Colonic mucosa (tissue), 4 donors: Measurements from ENCODE around the gene GNPTG. TPM values are rescaled to one million over a fixed set of nuclear protein-coding genes. Genes with fewer than 3 reads are reported as not detected.

Source experiments
- DNase-seq: peaks from one replicate; pipeline ENCODE4 v3.0.0-alpha.2; 2020
- H3K27ac ChIP-seq: fragments of 200-600 bp; one replicate; pipeline ENCODE4 v1.8.0; 2021
- H3K27me3 ChIP-seq: fragments of 200-600 bp; one replicate; pipeline ENCODE4 v1.8.0; 2021
- H3K36me3 ChIP-seq: fragments of 200-600 bp; one replicate; pipeline ENCODE4 v1.8.0; 2021
- H3K4me1 ChIP-seq: fragments of 200-600 bp; one replicate; pipeline ENCODE4 v1.8.0; 2021; ENCODE audit warnings: mild to moderate bottlenecking
- H3K4me3 ChIP-seq: fragments of 200-600 bp; one replicate; pipeline ENCODE4 v1.8.0; 2021
- H3K9ac ChIP-seq, 2 donors: one replicate each; pipeline ENCODE4 v1.7.0; 2013; ENCODE audit warnings: control low read depth in 2 of 2, low read depth in 2 of 2, low read length in 2 of 2
- H3K9me3 ChIP-seq: fragments of 200-600 bp; one replicate; pipeline ENCODE4 v1.8.0; 2021
- intact Hi-C: fragments of 100-400 bp; cut with DNase I; formaldehyde crosslinking; loops from one replicate; pipeline ENCODE4 v1.14.1; 2022
- total RNA-seq, 2 donors: library from RNA; stranded (reverse); fragmentation: NEBNext Ultra II Directional in 1 of 2; extraction: Animal tissue kit (Norgen Biotek cat#: 25700) in 1 of 2; gene quantifications; one replicate each; pipeline ENCODE4 v1.2.1, GENCODE V29; 2021
- TF ChIP-seq, protein P1 (sequence below): fragments of 200-600 bp; IDR thresholded peaks from one replicate; pipeline ENCODE4 v1.8.0; 2022; ENCODE audit warnings: antibody characterized with exemption, mild to moderate bottlenecking
- donor health status: healthy.
- donor health status: DM: no; HTN: no; CAD: no.
- donor health status: DM: no; HTN: no; CAD: no.

GNPTG gene
- total RNA-seq, 2 donors from 2014 or later, result 48.2 to 59.1 TPM

DNA sequence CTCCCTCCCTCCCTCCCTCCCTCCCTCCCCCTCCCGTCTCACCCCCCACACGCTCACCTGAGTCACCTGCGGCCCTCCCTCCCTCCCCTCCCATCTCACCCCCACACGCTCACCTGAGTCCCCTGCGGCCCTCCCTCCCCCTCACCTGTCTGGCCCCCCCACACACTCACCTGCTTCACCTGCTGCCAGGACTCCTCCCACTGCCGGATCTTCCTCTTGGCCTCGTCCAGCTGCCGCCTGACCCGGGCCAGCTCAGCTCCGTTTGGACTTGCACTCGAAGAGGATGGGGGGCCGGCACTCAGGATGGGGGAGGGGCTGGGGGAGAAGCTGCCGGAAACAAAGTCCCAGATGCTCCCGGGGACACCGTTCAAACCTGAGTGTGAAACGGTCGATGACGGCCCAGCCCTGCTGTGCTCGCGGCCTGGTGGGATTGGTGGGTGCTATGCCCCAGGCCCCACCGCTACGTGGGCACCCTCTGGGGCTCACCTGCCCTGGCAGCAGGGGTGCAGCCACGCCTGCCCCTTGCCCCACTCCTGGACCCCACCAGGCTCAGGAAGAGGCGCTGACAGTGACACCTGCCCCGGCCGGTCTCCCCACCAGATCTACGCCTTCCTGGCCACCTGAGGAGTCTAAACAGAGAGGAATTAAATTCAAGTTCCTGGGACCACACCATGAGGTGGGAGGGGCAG lies 15.9 kb downstream of the GNPTG start:
- H3K27ac ChIP-seq, result no peak overlapping the region
- no peak for DNase-seq
- H3K27me3 ChIP-seq, result no peaks in the 10 kb centered on the region
- no peak overlapping the region for H3K4me3 ChIP-seq
- H3K9me3 ChIP-seq, result no peaks in the 10 kb centered on the region
- TF ChIP-seq, protein P1, sequence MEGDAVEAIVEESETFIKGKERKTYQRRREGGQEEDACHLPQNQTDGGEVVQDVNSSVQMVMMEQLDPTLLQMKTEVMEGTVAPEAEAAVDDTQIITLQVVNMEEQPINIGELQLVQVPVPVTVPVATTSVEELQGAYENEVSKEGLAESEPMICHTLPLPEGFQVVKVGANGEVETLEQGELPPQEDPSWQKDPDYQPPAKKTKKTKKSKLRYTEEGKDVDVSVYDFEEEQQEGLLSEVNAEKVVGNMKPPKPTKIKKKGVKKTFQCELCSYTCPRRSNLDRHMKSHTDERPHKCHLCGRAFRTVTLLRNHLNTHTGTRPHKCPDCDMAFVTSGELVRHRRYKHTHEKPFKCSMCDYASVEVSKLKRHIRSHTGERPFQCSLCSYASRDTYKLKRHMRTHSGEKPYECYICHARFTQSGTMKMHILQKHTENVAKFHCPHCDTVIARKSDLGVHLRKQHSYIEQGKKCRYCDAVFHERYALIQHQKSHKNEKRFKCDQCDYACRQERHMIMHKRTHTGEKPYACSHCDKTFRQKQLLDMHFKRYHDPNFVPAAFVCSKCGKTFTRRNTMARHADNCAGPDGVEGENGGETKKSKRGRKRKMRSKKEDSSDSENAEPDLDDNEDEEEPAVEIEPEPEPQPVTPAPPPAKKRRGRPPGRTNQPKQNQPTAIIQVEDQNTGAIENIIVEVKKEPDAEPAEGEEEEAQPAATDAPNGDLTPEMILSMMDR, result no peak
- peaks cover 2% of the 10 kb centered on the region for H3K36me3 ChIP-seq
- no peaks in the 10 kb centered on the region for H3K4me1 ChIP-seq
- intact Hi-C loops, result no loop called here
- no peak overlapping the region for H3K9ac ChIP-seq

DNA sequence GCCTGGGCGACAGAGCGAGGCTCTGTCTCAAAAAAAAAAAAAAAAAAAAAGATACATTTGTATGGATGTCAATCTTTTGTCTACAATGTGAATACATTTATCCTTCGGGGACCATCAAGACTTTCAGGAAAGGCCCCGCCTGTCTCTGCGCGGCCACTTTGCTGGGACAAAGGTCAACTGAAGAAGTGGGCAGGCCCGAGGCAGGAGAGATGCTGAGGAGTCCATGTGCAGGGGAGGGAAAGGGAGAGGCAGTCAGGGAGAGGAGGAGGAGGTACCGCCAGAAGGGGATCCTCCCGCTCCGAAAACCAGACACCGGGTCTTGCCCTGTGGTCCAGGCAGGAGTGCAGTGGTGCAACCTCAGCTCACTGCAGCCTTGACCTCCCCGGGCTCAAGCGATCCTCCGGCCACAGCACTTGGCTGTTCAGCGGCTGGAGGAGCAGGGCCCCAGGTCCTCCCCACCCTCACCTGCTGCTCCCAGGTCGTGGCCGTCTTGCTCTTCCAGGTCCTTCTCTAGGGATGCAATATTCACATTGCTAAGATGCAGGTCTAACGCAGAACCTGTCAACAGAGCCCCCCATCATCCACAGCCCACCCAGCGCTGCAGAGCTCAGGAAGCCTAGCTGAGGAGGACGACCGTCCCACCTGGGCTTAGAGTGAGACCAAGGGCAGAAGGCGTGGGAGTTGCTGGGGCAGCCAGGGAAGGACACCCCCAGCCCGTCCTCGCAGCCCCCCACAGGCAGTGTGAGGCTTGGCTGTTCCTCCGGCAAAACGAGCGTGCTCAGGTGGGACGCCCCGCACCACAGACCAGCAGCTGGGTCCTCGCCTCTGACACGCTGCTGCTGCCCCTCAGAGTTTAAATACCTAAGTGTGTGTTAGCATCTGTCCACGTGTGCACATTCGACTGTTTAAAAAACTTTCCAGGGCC lies 19.6 kb downstream of the GNPTG start:
- no peaks in the 10 kb centered on the region for H3K36me3 ChIP-seq
- DNase-seq, result no peak
- H3K27ac ChIP-seq, result no peak overlapping the region
- intact Hi-C loops, result no loop called here
- no peak overlapping the region for H3K9ac ChIP-seq
- H3K27me3 ChIP-seq, result no peaks in the 10 kb centered on the region
- H3K4me3 ChIP-seq, result no peak overlapping the region
- TF ChIP-seq, protein P1, result no peak
- H3K9me3 ChIP-seq, result no peaks in the 10 kb centered on the region
- no peaks in the 10 kb centered on the region for H3K4me1 ChIP-seq

DNA sequence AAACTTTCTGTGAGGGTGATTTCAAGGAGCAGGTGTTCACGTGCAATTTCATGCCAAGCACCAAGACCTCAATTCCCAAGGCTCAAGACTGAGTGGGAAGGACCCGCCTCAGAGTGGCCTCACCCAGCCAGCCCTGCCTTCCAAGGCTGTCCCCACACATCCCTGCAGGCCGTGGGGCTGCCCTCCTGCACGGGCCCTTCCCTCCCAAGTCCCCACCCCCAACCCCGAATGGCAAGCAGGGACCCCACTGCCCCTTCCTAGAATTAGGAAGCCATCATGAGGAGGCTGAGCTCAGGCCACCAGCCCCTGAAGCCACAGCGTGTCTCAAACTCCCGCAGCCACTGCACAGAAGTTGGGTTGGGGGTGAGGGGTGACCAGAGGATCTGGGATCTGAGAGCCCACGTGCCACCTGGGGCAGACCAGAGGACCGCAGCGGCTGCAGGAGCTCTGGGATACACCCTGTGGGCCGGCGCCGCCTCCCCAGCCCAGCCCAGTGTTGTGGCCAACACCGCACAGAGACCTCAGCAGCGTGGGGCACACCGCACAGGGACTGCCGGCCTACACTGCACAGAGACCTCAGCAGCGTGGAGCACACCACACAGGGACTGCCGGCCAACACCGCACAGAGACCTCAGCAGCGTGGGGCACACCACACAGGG lies 20.7 kb downstream of the GNPTG start:
- Histone ChIP-seq H3K9ac (no peak overlapping the region), H3K27me3 (no peaks in the 10 kb centered on the region), H3K9me3 (no peaks in the 10 kb centered on the region), H3K4me1 (no peaks in the 10 kb centered on the region), H3K4me3 (no peak overlapping the region), H3K36me3 (no peaks in the 10 kb centered on the region), H3K27ac (no peak overlapping the region)
- DNase-seq, result no peak
- TF ChIP-seq, protein P1, result no peak
- intact Hi-C loops, result no loop called here

DNA sequence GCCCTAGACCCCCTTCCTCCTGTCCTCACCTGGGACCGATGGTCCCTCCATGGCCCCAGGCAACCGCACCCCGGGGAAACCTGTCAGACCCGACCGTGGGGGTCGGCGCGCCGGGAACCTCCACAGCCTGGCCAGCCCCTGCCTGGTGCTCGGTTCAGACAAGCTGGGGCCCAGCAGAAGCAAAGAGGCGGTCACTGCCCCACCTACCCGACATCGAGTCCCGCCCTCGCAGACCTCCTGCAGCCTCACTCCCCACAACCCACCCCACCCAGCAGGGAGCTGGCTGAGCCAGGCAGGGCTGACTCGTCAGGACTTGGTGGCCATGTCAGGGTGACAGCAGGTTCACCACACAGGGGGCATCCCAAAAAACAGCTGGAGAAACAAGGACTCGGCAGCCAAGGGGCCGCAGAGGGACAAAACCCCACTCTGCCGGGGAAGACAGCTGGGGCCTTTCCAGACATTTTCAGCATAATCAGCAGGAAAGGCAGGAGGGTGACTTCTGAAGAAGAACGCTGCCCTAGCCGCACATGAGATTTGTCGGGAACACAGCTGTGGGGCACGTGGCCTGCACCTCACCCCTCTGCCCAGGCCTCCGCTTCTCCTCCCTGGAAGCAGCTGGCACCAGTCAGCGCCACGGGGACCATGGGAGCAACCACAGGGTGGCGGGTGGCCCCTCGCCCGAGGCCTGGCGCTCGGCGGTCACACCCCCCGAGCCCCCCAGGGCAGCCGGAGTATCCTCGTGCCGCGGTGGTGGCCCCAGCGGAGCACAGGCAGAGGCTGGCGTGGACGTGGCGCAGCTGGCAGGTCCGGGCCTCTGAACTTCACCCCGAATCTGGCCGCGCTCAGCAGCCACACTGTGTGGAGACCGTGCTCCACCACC lies 22.9 kb downstream of the GNPTG start:
- no peak for DNase-seq
- Histone ChIP-seq H3K27ac (no peak overlapping the region), H3K4me1 (peaks cover 8% of the 10 kb centered on the region), H3K36me3 (no peaks in the 10 kb centered on the region), H3K9ac (no peak overlapping the region), H3K9me3 (no peaks in the 10 kb centered on the region), H3K4me3 (no peak overlapping the region), H3K27me3 (no peaks in the 10 kb centered on the region)
- TF ChIP-seq, protein P1, result no peak
- intact Hi-C loops, result no loop called here

DNA sequence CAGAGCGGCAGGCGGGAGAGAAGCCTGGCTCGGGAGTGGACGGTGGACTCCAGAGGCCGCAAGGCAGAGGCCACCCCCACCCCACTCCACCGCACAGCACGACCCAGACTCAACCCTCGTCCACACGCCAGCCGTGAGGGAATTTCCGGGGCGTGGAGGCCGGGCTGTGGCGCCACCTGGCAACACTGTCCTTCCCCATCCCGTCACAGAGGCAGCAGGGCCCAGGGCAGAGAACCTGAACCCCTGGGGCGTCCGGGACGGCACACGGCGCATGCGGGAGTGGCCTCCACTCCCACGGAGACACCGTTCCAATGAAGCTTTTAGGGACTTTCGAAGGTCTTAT lies 23.5 kb downstream of the GNPTG start:
- Histone ChIP-seq H3K4me1 (peaks cover 8% of the 10 kb centered on the region), H3K27me3 (no peaks in the 10 kb centered on the region), H3K36me3 (no peaks in the 10 kb centered on the region), H3K4me3 (no peak overlapping the region), H3K27ac (no peak overlapping the region), H3K9me3 (no peaks in the 10 kb centered on the region), H3K9ac (no peak overlapping the region)
- intact Hi-C loops, result no loop called here
- no peak for DNase-seq
- TF ChIP-seq, protein P1, result no peak
